ENCODE results near the gene CRACDL.

CRACDL gene

GRCh38 chr2:98935777-98936352, at the start of gene CRACDL:
Gene CRACDL, minus strand, starts transcription at chr2:98936225. Its CDS starts 89,425 bp downstream, at chr2:98846800.
- no peak for DNase-seq

DNA sequence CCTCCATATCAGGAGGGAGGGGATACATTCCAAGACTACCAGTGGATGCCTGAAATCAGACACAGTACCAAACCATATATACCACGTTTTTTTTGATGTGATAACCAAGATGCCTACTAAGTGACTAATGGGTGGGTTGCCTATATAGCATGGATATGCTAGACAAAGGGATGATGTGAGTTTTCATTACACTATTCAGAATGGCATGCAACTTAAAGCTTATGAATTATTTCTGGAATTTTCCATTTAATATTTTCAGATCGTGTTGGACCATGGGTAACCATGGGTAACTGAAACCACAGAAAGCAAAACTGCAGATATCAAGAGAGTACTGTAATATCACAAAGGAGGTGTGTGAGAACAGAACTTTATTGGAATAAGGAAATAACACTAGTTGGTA, 39.6 kb upstream of the CRACDL start:
- no peak for DNase-seq

DNA sequence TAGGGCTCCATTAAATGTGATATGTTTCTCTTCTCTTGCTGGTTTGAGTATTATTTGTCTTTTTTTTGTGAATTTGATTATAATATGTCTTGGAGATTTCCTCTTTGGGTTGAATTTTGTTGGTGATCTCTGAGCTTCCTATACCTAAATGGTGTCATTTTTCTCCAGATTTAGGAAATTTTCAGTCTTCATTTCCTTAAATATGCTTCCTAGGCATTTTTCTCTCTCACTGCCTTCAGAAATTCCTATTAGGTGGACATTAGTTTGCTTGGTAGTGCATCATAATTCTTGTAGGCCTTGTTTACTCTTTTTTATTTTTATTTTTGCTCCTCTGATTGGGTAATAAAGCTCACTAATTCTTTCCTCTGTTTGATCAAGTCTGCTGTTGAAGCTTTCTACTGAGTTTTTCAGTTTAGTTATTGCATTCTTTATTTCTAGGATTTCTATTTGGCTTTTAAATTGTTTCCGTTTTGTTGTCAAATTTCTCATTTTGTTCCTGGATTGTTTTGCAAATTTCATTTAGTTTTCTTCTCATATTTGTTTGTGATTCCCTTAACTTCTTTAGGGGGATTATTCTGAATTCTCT, 36.6 kb upstream of the CRACDL start:
- no peak for DNase-seq

DNA sequence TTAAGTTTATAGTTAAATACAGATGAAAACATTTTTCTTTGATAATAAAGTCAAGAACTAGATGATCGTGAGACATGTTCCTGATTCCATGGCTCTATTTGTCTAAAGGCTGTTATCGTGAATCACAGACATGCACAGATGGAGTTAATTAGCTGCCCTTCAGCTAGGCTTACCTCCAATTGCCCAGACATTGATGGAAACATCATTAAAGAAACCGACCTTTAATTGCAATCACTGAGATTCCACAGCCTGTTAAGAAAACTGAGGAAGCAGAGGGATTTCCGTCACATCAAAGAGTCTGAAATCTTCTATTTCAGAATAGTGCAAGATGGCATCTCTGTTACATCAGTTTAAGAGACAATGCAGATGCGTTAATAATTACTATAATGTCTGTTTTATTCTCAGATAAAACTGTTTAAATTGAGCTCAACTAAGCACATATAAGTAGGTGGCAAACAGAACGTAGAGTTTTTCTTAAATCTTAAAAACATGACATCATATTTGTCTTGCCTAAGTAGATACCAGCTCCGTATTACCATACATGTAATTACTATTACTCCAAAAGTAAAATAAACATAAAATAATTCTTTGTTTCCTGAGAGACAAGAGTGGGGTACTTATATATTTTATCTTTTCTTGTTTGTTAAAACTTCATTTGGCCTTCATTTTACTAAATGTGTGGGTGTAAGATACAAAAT, 23.9 kb upstream of the CRACDL start:
- DNase-seq, result no peak

- DNase-seq, result no peak
Observed at GRCh38 chr2:98952966-98953365, 16.9 kb upstream of the CRACDL start.

GRCh38 chr2:98948956-98949739, 13.1 kb upstream of the CRACDL start:
- no peak for DNase-seq

DNA sequence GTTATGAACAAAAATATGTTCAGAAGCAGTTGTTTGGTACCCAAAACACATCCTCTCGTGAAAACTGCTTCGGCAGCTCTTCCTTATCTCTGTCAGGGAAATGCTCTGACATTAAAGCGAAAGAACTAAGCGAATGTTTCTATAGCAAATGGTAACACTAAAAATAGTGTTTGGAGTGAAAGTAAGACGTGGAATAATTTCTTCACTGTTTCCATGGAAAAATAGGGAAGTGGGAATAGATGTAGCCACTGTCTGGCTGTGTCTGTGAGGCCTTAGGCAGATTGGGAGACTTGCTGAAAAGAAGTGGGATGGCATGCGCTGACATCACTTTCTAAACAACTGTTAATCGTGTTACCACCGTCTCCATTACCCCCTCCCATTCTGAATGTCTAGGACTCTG, 11.5 kb upstream of the CRACDL start:
- DNase-seq, result no peak

GRCh38 chr2:98946855-98947254, 10.8 kb upstream of the CRACDL start:
- DNase-seq, result no peak

- DNase-seq, result no peak
Observed at GRCh38 chr2:98944775-98945174, 8.8 kb upstream of the CRACDL start.

- DNase-seq, result no peak
Observed at GRCh38 chr2:98940102-98940501, 4.1 kb upstream of the CRACDL start.

DNA sequence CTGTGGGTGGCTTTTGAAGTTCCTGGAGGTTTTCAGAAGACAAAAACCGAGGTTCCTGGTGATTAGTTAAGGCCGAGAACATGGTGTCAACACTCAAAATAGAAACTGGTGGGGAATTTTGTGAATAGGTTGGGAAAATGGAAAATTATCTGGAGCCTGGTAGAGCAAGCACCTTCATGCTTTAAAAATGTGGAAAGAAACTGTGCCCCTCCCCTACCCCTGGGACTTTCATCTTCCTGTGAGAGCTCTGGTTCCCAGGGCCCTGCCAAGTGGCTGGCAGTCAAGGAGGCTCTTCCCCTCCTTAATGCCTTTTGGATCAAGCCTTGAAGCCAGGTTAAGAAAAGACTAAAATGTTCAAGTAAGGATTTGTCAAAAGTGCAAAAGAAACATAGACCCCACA, 1.9 kb upstream of the CRACDL start:
- no peak for DNase-seq

GRCh38 chr2:98936353-98937351, 627 bp upstream of the CRACDL start:
- DNase-seq, result no peak

GRCh38 chr2:98935111-98935770, 784 bp downstream of the CRACDL start:
- DNase-seq, result no peak

DNA sequence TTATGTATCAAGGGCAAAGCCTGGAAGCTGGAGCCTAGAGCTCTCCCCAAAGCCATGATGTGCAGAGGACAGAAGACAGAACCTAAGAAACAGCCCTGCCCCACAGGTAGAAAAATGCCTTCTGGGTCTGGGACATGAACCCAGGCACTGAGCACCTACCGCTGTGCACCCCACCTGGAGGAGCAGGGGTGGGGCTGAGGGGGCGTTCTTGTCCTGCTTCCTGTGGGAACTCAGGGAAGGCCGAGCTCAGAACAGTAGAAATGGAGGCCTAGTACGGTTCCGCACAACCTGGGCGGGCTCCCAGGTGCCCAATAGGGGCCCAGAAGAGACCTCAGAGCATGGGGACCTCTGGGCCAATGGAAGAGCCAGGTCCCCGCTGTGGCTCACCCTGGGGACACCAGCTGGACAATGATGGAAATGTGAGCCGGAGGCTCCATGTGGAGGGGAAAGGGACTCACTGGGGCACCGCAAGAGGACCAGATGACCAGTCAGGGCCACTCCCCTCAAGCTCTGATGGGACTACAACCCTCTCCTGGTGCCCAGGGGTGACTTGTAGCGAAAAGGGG, 3.2 kb downstream of the CRACDL start:
- DNase-seq, result no peak

GRCh38 chr2:98932164-98932563, 3.9 kb downstream of the CRACDL start:
- DNase-seq, result no peak

GRCh38 chr2:98931596-98931995, 4.4 kb downstream of the CRACDL start:
- DNase-seq, result no peak

- no peak for DNase-seq
Observed at GRCh38 chr2:98929920-98930319, 6.1 kb downstream of the CRACDL start.

DNA sequence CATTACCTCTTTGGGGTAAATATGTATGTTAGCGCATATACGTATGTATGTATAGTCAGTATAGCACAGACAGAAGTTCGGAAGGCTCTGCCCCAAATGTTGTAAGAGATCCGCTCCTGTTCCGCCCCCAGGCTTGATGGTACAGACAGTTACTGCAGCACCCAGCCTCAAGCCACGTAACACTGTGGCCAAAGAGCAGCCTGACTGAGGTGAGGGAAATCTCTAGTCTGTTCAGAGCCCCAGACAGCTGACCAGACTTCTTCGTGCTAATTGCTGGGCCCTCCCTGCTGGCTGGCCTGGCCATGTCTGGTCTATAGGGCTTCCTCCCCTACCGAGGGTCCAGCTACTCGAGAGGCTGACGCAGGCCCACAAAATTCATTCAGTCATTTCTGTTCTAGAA, 7.8 kb downstream of the CRACDL start:
- no peak for DNase-seq

DNA sequence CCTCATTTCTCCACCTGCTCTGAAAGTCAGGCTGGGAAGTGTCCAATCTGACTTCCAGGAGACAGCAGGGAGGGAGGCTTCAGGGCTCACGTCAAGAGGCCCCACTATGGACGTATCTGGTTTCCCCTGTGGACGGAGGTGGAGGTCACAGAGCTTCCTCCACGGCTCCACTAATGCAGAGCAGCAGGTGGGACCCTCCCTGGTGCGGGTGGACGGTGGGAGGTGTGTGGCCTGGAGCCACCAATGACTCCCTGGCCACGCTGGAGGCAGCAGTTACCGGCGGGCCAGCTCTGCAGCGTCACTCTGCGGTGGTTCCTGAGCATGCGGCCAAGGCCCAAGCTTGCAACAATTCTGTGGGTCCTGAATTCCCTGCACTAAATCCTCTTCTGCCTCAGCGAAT, 9.0 kb downstream of the CRACDL start:
- DNase-seq, result no peak

- no peak for DNase-seq
Observed at GRCh38 chr2:98926601-98927000, 9.4 kb downstream of the CRACDL start.

DNA sequence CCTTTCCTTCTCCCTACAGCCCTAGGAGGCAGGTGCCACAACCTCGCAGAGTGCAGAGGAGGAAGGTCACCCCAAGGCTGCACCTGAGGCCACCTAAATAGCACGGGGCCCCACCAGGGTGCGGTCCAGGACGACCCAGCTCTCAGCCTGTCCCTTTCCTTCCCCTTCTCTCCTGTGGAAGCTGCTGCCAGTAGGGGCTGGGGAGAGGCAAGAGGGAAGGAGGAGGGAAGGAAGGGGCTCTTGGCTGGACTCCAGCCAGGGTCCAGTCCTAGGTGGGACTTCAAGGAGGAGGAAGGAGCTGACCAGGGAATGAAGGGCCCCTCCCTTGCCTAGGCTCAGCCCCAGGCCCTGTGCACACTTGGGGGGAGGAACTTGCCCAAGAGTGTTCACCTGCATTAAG, 11.1 kb downstream of the CRACDL start:
- DNase-seq, result no peak

Measured in CD4-positive, alpha-beta T cell treated with Interleukin-12 subunit alpha and Interleukin-12 subunit beta, for 1 hour (primary cell).